ENCODE measurements around the gene SPTBN1. TPM values are rescaled to one million over a fixed set of nuclear protein-coding genes. Genes with fewer than 3 reads are reported as not detected.

The SPTBN1 gene
- total RNA-seq, 1 donor from 2014 or later: 320 TPM

DNA sequence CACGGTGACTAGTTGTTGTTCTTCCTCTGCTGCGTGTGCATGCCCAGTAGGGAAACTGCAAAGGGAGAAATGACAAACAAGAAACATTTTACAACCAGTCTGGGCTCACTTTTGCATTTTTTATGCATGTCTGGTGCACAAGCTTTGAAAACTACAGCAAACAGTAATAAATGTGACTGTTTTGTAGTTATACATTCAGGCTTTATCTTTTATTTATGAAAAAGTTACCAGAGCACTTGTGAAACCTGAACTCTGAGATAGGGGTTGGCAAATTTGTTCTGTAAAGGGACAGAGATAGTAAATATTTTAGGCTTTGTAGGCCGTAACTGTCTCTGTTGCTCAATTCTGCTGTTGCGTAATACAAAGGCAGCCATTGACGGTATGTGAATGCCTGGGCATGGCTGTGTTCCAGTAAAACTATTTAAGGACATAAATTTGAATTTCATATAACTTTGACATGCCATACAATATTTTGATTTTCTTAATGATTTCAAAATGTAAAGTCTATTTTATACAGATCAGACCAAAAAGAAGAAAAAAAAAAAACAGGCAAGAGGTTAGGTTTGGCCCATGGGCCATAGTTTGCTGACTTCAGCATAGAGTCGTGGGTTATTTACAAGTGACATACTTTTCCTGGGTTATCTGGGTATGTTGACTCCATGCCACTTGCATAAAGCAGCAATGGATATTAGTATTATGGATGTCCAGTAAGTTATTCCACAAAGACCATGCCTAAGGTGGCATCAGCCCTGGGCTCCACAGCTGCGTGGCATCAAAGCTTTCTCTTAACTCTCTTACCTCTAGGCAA, 213.8 kb downstream of the SPTBN1 start:
- DNase-seq (ENCODE audit: low spot score): peak; percentile 91

DNA sequence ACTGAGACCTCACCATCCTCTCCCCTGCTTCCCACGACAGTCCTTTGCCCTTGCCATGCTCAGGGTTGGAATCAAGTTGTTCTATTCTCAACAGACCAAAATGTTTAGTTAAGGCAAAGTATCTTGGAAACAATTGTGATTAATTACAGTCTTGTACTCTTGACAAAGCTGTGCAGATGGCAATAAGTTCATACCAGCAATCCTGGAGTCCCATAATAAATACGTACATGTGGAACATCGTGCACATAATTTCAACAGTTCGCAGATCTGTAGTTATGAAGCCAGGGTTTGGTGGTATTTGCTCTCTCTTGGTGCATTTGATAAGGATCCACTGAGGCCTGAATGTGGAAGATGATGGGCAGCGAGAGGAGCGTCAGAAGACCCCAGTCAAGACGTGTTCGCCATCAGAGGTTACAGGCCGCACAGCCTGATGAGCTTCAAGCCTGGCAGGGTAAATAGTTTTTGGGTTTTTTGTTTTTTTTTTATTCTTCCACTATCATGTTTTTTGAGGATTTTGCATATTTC, 214.4 kb downstream of the SPTBN1 start:
- no peak for DNase-seq (ENCODE audit: low spot score)

DNA sequence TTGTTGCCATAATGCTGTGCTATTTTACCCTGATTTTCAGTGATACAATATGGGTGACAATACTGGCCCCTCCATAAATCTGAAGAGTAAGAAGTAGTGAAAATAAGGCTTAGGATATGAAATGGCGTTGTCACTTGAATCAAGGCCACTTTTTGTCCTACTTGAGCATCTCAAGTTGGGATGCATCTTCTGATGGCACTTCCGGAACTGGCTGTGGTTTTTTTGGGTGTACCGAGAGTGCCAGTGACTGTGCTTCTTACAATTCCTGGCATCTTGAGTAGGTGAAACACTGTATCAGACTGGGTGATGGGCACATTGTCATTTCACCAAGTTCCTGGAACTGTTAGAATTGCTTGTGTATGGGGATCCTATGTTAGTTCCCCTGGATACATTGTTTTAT, 214.9 kb downstream of the SPTBN1 start:
- DNase-seq (ENCODE audit: low spot score): no peak

DNA sequence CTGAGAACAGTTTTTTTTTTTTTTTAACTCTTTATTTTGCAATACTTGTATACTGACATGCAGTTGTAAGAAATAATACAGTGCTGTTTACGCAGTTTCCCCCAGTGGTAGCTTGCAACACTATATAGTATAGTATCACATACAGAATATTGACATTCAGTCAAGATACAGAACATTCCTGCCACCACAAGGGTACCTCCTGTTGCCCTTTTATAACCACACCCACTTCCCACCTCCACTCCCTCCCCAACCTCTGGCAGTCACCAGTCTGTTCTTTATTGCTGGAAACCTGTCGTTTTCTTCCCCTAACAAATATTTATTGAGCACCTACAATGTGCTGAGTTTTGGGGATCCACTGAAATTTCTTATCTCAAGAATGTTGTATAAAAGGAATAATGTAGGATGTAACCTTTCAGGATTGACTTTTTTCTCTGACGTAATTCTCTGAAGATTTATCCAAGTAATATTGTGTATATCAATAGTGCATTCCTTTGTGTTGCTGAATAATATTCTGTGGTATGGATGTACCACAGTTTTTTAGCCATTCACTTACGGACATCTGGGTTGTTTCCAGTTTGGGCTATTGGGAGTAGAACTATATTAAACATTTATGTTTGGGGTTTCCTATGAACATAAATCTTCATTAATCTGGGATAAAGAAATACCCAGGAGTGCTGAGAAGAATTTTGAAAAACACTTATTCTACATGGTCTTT, 215.9 kb downstream of the SPTBN1 start:
- no peak for DNase-seq (ENCODE audit: low spot score)

DNA sequence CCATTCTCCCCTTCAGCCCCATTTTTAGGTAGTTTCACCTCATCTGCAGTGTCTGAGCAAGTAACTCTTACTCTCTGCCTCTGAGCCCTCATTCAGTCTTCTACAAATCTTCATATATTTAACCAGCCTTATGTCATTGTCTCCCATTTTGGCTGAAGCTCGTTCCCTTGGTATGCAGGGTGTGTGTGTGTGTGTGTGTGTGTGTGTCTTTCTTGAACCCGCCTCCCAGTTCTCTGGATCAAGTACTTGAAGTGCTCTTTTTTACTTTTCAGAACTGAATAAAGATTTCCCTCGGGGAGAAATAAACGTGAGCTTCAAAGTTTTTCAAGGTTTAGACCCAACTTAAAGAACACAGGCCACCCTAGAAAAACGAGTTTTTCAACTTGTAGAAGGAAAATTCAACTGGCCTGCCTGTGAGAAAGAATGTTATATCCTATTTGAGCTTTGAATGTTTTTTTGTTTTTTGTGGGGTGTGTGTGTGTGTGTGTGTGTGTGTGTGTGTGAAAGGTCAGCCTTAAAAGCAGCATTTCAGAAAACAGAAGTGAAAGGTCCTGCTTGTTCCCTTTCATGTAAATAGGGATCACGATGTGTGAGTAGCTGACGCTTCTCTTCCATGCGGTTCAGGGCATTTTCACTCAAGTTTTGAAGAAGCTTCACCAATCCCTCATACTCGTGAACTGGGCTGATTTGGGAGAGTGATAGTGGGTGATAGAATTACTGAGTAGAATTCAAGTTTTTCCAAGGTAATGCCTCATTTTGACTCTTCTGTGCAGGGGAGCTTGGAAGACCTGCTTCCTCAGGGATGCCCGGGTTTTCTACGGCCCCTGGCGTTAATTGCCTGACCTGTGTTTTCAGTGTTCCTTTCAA, 216.7 kb downstream of the SPTBN1 start:
- DNase-seq (ENCODE audit: low spot score): peak; percentile 82

DNA sequence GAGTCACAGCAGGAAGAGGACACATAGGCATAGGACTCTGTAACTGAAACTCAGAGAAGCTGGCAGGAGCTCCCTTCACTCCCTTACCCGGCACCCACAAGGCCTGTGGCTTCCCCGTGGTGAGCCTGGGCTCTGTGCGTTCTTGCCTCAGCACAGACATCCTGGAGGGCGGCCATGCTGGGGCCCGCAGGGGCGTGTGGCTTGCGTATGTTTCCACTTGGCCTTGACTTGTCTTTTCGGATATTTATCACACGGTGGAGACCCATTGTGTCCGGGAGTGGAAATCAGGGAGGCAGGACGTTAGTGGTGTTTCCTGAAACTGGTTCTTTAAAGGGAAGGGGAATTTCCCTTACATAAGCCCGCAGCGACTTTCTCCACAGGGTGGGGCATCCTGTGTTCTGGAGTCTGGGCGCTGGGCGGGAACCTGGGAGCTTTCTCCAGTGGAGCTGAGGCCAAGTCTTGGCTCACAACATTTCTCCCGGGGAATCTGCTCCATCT, 217.4 kb downstream of the SPTBN1 start:
- peak; percentile 69 for DNase-seq (ENCODE audit: low spot score)

DNA sequence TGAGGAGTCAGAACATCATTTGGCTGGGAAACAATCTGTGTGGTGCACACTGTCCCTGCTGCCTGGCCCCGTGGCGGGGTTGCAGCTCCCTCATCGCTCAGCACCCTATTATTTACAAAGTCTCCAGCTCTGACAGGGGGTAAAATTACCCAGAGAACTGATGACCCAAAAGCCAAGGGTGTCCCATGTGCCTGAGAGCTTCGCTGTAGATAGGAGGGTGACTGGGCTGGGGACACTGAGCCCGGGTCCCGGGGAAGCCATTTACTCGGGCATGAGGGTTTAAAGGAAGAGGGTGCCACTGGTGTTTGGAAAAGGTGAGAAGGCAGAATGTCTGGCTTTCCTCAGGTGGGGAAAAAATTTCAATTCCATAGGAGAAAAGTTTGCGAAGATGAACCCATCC, 219.2 kb downstream of the SPTBN1 start:
- DNase-seq (ENCODE audit: low spot score): no peak

DNA sequence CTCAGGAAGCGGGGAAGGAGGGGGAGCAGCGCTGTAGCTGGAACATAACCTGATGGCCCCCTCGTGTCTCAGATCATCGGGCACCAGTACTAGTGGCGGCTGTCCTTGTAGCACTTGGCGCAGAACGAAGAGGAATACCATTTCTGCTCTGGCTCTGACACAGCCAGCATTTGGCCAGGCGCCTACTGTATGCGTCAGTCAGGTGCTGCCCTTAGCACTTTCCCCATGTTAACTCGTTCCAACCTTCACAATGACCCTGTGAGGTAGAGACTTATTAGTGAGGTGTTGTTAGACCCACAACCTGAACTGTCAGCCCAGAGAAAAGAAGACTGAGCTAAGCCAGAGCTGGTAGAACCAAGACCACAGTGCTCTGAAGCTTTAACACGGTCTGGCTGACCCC, 219.6 kb downstream of the SPTBN1 start:
- no peak for DNase-seq (ENCODE audit: low spot score)

DNA sequence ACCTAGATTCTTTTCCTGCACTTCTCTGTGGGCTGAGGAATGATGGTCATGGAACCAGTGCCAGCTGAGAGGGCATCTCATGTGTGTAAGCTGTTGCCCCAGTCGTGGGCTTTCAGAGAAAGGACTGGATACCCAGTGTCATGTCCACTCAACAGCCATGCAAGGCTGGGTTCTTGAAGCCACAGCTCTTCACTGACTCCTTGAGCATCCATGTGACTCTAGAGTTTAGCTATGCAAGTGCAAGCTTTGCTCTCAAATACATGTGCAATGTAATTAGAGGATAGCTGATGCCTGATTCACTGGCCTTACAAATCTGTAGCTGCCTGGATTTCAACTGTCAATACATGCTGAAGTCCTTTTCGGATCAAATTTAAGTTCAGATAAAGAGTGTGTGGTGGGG, 220.5 kb downstream of the SPTBN1 start:
- no peak for DNase-seq (ENCODE audit: low spot score)

DNA sequence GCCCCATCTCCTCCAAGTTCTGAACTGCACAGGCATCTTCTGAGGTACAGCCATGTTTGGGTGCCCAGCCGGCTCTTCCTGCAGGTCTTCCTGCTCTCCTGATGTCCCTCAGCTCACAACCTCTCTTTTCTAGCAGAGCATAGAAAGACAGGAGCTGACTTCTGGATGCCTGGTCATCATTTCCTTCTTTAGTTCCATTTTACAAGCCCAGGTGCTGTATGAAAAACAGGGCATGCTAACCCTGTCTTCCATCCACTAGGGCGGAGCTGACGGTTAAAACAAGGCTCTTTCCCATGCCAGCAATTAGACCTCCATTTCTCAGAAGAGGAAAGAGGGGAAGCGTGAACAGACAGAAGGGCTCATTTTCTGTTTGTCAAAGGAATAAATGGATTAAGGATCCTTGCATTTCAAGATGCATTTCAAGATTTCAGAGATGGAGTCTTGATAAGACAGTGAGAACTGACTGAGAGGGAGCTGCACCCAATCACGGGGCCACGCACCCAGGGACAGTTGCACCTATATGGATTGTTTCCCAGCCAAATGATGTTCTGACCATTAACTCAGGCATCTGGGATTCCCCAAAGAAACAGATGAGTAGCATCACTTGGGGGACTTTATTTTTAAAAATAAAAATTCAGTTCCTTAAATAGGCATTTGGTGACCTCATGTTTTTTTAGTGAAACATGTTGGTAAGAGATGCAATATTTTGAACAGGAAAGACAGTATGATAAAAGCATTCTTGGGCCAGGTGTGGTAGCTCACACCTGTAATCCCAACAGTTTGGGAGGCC, 221.5 kb downstream of the SPTBN1 start:
- DNase-seq (ENCODE audit: low spot score): no peak

DNA sequence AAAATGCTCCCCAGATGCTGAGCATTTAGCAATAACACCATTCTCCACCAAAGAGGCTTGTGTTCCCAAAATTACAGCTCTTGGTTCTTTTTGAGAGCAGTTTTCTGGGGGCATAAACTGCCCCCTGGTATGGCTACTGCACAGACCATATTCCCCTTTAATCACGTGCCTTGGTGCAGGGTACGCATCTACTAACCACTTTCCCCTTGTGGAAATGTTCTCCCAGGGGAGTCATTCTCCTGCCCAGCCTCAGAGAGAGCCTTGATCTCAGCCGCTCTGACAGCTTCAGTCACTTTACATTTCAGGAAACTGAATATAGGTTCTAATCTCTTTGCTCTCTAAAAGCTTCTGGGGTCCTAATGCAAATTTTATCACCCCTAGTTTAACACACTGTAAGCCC, 222.6 kb downstream of the SPTBN1 start:
- no peak for DNase-seq (ENCODE audit: low spot score)

DNA sequence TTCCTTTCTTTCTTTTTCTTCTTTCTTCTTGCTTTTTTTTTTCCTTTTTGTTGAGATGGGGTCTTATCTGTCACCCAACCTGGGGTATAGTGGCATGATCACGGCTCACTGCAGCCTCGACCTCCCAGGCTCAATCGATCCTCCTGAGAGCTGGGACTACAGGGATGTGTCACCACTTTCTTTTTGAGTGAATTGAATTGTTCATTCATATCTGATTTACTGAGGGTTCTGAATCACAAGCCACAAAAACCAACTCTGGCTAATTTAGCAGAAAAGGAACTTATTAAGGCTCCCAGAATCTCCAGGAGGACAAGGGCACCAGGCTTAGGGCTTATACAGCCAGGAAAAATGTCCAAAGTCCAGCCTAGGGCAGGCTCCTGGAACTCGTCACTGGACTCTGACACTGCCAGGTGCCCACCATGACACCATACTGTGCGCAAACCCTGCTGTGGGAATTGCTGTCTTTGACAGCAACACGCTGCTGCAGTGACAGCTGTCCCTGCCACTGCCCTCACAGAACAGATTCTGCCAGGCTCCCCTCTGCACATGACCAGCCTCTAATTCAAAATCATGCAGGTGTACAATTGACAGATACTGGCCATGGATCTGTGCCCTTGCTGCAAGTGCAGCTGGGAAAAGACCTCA, 224.4 kb downstream of the SPTBN1 start:
- DNase-seq (ENCODE audit: low spot score): no peak

DNA sequence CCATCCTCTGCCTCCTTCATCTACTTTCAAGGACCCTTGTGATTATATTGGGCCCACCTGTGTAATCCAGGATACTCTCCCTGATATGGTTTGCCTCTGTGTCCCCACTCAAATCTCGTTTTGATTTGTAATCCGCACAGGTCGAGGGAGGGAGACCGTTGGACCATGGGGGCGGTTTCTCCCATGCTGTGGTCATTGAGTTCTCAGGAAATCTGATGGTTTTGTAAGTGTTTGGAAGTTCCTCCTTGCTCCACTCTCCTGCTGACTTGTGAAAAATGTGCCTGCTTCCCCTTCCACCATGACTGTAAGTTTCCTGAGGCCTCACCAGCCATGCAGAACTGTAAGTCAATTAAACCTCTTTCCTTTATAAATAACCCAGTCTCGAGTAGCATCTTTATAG, 225.3 kb downstream of the SPTBN1 start:
- DNase-seq (ENCODE audit: low spot score): no peak

DNA sequence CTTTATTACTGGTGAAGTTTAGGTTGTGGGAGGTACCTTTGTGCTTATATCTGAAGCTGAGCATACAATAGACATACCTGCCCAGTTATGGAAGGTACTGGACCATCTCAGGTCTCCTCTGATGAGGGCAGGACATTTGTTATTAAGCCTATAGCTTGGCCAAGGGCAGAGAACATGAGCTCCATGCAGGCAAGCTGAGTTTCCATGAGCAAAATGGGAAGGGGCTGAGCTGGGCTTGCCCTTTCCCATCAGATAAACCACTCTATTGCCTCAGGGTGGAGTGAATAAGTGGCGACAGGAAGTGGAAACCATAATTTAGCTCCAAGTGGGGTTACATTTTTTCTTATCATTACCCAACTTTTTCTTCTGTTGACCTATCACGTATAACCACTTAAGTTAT, 227.5 kb downstream of the SPTBN1 start:
- DNase-seq (ENCODE audit: low spot score): no peak

DNA sequence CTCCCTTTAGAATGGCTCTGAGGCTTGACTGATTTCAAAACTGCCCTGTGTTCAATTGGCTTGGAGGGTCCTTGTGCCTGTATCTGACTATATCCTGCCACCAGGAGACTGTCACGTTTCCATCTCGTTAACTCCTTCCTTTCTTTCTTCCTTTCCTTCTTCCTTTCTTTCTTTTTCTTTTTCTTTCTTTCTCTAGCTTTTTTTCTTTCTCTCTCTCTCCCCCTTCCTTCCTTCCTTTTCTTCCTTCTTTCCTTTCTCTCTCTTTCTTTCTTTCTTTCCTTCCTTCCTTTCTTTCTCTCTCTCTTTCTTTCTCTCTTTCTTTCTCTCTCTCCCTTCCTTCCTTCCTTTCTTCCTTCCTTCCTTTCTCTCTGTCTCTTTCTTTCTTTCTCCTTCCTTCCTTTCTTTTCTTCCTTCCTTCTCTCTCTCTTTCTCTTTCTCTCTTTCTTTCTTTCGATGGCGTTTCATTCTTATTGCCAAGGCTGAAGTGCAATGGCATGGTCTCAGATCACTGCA, 229.2 kb downstream of the SPTBN1 start:
- DNase-seq (ENCODE audit: low spot score): no peak

DNA sequence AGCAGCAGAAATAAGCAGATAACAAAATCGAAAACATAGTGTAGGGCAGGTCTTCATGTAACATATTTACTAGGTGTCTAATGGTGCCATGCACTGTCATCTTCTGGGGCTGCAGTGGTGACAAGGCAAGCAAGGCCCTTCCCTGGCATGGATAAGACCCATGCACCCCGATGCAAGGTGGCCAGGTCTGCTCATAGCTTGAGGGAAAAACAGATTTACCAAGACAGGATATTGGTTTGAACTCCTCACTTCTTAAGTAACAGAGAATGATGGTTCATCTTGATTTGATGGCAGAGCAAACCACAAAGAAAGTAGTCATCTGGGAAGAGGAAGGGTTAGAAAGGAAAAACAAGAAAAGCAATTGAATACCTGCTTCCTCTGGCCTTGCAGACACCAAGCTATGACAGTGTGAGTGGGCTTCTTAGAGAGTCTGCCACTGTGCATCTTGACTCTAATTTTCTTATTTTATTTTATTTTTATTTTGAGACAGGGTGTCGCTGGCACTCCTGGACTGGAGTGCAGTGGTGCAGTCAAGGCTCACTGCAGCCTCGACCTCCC, 231.5 kb downstream of the SPTBN1 start:
- DNase-seq (ENCODE audit: low spot score): no peak

DNA sequence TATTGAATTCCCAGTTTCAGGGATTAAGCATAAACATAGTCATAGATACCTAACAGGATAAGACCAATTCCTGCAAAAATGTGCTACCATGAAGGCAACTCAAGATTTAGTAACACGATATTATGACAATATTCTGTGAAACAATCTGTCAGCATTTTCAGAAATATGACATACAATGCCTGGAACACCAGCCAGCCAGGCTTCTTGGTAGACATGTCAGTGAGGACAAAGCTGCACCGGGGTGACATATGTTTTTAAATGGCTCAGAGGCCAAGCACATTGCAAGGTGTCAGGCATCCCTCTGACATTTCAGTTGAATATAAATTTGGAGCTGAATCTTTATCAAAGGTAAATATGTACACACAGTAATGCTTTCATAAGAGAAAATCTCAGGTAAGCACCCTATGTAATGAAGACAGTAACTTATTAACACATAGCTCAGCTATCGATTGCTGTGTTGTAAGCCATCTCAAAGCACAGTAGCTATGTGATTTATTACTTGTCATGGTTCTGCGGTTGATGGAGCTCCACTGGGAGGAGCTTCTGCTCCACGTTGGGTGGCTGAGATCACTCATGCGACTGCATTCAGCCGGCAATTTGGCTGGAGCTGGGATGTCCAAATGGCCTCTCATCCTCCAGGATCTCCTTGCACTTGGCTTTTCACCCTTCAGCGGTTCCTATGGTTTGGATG, 235.5 kb downstream of the SPTBN1 start:
- DNase-seq (ENCODE audit: low spot score): no peak

DNA sequence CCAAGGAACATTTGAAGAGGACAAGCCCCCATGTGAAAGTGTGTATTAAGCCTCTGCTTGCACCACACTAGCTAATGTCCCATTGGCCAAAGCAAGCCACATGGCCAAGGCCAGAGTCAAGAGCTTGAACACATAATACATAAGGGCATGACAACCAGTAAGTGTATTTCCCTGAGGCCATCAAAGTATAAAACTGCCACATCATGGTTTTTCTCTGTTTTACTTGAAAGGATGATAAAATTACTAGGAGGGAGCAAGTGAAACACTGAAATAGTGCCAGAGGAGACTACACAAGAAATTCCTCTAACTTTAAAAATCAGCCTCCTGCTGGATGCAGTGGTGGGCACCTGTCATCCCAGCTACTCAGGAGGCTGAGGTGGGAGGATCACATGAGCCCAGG, 236.4 kb downstream of the SPTBN1 start:
- no peak for DNase-seq (ENCODE audit: low spot score)

DNA sequence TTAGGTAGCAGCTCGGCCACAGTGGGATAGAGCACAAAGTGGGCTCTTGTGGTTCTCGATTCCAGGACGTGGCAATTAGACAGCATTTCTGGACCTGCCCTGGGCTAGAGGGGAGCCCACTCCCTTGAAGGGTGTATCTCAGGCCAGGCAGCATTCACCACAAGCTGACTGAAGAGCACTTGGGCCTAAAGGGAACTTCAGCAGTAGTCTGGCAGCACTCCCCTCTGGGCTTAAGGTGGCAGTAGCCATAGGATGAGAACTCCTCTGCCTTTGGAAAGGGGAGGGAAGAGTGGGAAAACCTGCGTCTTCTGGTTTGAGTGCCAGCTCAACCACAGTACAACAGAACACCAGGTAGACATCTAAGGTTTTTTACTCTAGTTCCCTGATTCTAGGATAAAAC, 239.3 kb downstream of the SPTBN1 start:
- DNase-seq (ENCODE audit: low spot score): no peak

Data from umbilical cord (tissue), 2 donors.